ENCODE results near the gene WDR70.

DNA sequence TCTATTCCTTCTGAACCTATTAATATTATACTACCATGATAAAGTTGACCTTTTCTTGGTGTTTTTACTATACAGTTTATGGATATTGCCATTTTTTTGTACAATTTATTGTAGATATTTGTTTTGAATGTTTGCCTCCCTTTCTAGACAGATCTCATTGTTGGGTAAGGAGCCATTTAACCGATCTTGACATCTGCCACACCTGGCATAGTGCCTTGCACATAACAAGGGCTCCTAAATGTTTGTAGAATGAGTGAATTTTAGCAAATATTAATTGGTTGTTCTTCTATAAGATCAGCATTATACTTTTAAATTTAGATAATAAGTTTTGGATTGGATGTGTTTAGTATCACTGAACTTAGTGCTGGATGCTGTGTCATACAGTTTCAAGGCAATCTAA is 285.4 kb downstream of the WDR70 start:
- TF ChIP-seq, protein P1, sequence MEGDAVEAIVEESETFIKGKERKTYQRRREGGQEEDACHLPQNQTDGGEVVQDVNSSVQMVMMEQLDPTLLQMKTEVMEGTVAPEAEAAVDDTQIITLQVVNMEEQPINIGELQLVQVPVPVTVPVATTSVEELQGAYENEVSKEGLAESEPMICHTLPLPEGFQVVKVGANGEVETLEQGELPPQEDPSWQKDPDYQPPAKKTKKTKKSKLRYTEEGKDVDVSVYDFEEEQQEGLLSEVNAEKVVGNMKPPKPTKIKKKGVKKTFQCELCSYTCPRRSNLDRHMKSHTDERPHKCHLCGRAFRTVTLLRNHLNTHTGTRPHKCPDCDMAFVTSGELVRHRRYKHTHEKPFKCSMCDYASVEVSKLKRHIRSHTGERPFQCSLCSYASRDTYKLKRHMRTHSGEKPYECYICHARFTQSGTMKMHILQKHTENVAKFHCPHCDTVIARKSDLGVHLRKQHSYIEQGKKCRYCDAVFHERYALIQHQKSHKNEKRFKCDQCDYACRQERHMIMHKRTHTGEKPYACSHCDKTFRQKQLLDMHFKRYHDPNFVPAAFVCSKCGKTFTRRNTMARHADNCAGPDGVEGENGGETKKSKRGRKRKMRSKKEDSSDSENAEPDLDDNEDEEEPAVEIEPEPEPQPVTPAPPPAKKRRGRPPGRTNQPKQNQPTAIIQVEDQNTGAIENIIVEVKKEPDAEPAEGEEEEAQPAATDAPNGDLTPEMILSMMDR (IDR thresholded peaks at IDR 0.05) = no peak
- no peak for TF ChIP-seq POLR2A (IDR thresholded peaks at IDR 0.05)

All from uterus (tissue), 2 donors.